Stimulated activated naive B cell treated with anti-CD40 and anti-IgM and Interleukin-4, amounts not matched to agents 10 μg/mL and 1 μg/mL and 100 μg/mL, for 72 hours (primary cell): ENCODE results near the gene SVOPL.
A peak's percentile ranks its signal among the peaks of the same experiment; 100 is the strongest.

Source experiments
- ATAC-seq, 2 donors: fragments of 150-1000 bp; cut with Tn5 transposase; replicated peaks; 2 replicates each; pipeline ENCODE4 v1.10.0; 2021; ENCODE audit warnings: moderate library complexity in 1 of 2
- DNase-seq: peaks from one replicate; pipeline ENCODE4 v3.0.0; 2021
- H3K27ac Mint-ChIP-seq: one replicate; pipeline ENCODE4 v1.8.0; 2022; ENCODE audit warnings: mild to moderate bottlenecking, mixed read lengths
- H3K27me3 Mint-ChIP-seq, 2 donors: one replicate each; pipeline ENCODE4 v1.8.0; 2022; ENCODE audit warnings: mixed read lengths in 2 of 2
- H3K36me3 Mint-ChIP-seq, 2 donors: one replicate each; pipeline ENCODE4 v1.8.0; 2022; ENCODE audit warnings: mixed read lengths in 2 of 2, mild to moderate bottlenecking in 1 of 2
- H3K4me1 Mint-ChIP-seq, 2 donors: one replicate each; pipeline ENCODE4 v1.8.0; 2022; ENCODE audit warnings: mixed read lengths in 2 of 2, mild to moderate bottlenecking in 1 of 2
- H3K4me3 Mint-ChIP-seq, 2 donors: one replicate each; pipeline ENCODE4 v1.8.0; 2022; ENCODE audit warnings: mild to moderate bottlenecking in 2 of 2, mixed read lengths in 2 of 2, moderate library complexity in 1 of 2
- H3K9me3 Mint-ChIP-seq, 2 donors: one replicate each; pipeline ENCODE4 v1.8.0; 2022; ENCODE audit warnings: mixed read lengths in 2 of 2, mild to moderate bottlenecking in 1 of 2

Gene SVOPL

GRCh38 chr7:138661069-138661635 lies 40.0 kb downstream of the SVOPL start:
- H3K27me3 Mint-ChIP-seq: peaks cover 17 to 32% of the 10 kb centered on the region in 2 donors
- no peaks in the 10 kb centered on the region for H3K36me3 Mint-ChIP-seq
- ATAC-seq: no peak

GRCh38 chr7:138658889-138659288 lies 42.3 kb downstream of the SVOPL start:
- Mint-ChIP-seq H3K27me3 (peaks cover 5 to 13% of the 10 kb centered on the region in 2 donors), H3K4me1 (peaks cover 1 to 3% of the 10 kb centered on the region in 2 donors), H3K9me3 (peaks cover 0 to 2% of the 10 kb centered on the region in 2 donors), H3K4me3 (no peak overlapping the region), H3K27ac (no peak overlapping the region), H3K36me3 (no peaks in the 10 kb centered on the region)
- ATAC-seq: no peak
- DNase-seq: no peak

More at GRCh38 chr7:138661069-138661635, 40.0 kb downstream of the SVOPL start:
- Mint-ChIP-seq H3K27ac (no peak overlapping the region), H3K9me3 (no peaks in the 10 kb centered on the region), H3K4me1 (peaks cover 10% of the 10 kb centered on the region in 2 donors), H3K4me3 (no peak overlapping the region)
- DNase-seq: no peak

GRCh38 chr7:138657854-138658386 lies 43.2 kb downstream of the SVOPL start:
- no peak for DNase-seq

GRCh38 chr7:138656952-138657351 lies 44.2 kb downstream of the SVOPL start:
- DNase-seq (no peak), ATAC-seq (no peak)
- Mint-ChIP-seq H3K27ac (no peak overlapping the region), H3K27me3 (no peaks in the 10 kb centered on the region), H3K36me3 (no peaks in the 10 kb centered on the region), H3K4me1 (no peaks in the 10 kb centered on the region), H3K9me3 (peaks cover 0 to 2% of the 10 kb centered on the region in 2 donors), H3K4me3 (no peak overlapping the region)

More at GRCh38 chr7:138657854-138658386, 43.2 kb downstream of the SVOPL start:
- Mint-ChIP-seq H3K9me3 (peaks cover 0 to 2% of the 10 kb centered on the region in 2 donors), H3K4me1 (no peaks in the 10 kb centered on the region), H3K27me3 (peaks cover 0 to 6% of the 10 kb centered on the region in 2 donors), H3K36me3 (no peaks in the 10 kb centered on the region), H3K27ac (no peak overlapping the region), H3K4me3 (no peak overlapping the region)
- no peak for ATAC-seq

- Mint-ChIP-seq H3K36me3 (no peaks in the 10 kb centered on the region), H3K27me3 (no peaks in the 10 kb centered on the region), H3K27ac (no peak overlapping the region), H3K9me3 (peaks cover 0 to 2% of the 10 kb centered on the region in 2 donors), H3K4me1 (no peaks in the 10 kb centered on the region), H3K4me3 (no peak overlapping the region)
- DNase-seq (no peak), ATAC-seq (peak; percentile 39 to 52)
Measured at GRCh38 chr7:138654616-138655015, 46.5 kb downstream of the SVOPL start.

- no peaks in the 10 kb centered on the region for H3K4me1 Mint-ChIP-seq
- H3K36me3 Mint-ChIP-seq: peaks cover 0 to 4% of the 10 kb centered on the region in 2 donors
- no peak overlapping the region for H3K4me3 Mint-ChIP-seq
- no peak for DNase-seq
- ATAC-seq: no peak
- H3K27me3 Mint-ChIP-seq: no peaks in the 10 kb centered on the region
- H3K27ac Mint-ChIP-seq: no peak overlapping the region
- H3K9me3 Mint-ChIP-seq: peaks cover 4 to 8% of the 10 kb centered on the region in 2 donors
Measured at GRCh38 chr7:138649506-138649905, 51.7 kb downstream of the SVOPL start.

GRCh38 chr7:138645284-138645683 lies 55.9 kb downstream of the SVOPL start:
- H3K36me3 Mint-ChIP-seq: peaks cover 0 to 4% of the 10 kb centered on the region in 2 donors
- no peaks in the 10 kb centered on the region for H3K27me3 Mint-ChIP-seq
- no peaks in the 10 kb centered on the region for H3K4me1 Mint-ChIP-seq
- no peak overlapping the region for H3K27ac Mint-ChIP-seq
- H3K9me3 Mint-ChIP-seq: peaks cover 4 to 10% of the 10 kb centered on the region in 2 donors
- DNase-seq (no peak), ATAC-seq (no peak)
- no peak overlapping the region for H3K4me3 Mint-ChIP-seq

GRCh38 chr7:138632826-138633602 lies 68.1 kb downstream of the SVOPL start:
- Mint-ChIP-seq H3K4me3 (no peak overlapping the region), H3K36me3 (no peaks in the 10 kb centered on the region), H3K27ac (no peak overlapping the region), H3K9me3 (no peaks in the 10 kb centered on the region), H3K4me1 (no peaks in the 10 kb centered on the region), H3K27me3 (no peaks in the 10 kb centered on the region)
- ATAC-seq (no peak), DNase-seq (no peak)

GRCh38 chr7:138632384-138632783 lies 68.8 kb downstream of the SVOPL start:
- Mint-ChIP-seq H3K9me3 (no peaks in the 10 kb centered on the region), H3K27me3 (no peaks in the 10 kb centered on the region), H3K4me3 (no peak overlapping the region), H3K36me3 (no peaks in the 10 kb centered on the region), H3K4me1 (no peaks in the 10 kb centered on the region), H3K27ac (no peak overlapping the region)
- no peak for DNase-seq
- no peak for ATAC-seq

- Mint-ChIP-seq H3K4me3 (no peak overlapping the region), H3K36me3 (no peaks in the 10 kb centered on the region), H3K4me1 (peaks cover 2 to 13% of the 10 kb centered on the region in 2 donors), H3K9me3 (no peaks in the 10 kb centered on the region), H3K27ac (no peak overlapping the region), H3K27me3 (no peaks in the 10 kb centered on the region)
- DNase-seq: no peak
- ATAC-seq: no peak
Measured at GRCh38 chr7:138630059-138630610, 71.0 kb downstream of the SVOPL start.

GRCh38 chr7:138627361-138627760 lies 73.8 kb downstream of the SVOPL start:
- no peaks in the 10 kb centered on the region for H3K9me3 Mint-ChIP-seq
- H3K27ac Mint-ChIP-seq: no peak overlapping the region
- peaks cover 2 to 14% of the 10 kb centered on the region in 2 donors for H3K4me1 Mint-ChIP-seq
- DNase-seq (no peak), ATAC-seq (no peak)
- H3K4me3 Mint-ChIP-seq: no peak overlapping the region
- no peaks in the 10 kb centered on the region for H3K36me3 Mint-ChIP-seq
- no peaks in the 10 kb centered on the region for H3K27me3 Mint-ChIP-seq

- Mint-ChIP-seq H3K9me3 (no peaks in the 10 kb centered on the region), H3K27ac (no peak overlapping the region), H3K4me3 (no peak overlapping the region), H3K36me3 (no peaks in the 10 kb centered on the region), H3K27me3 (no peaks in the 10 kb centered on the region), H3K4me1 (peaks cover 2 to 14% of the 10 kb centered on the region in 2 donors)
- DNase-seq (no peak), ATAC-seq (no peak)
Measured at GRCh38 chr7:138626846-138627245, 74.3 kb downstream of the SVOPL start.

GRCh38 chr7:138625849-138626230 lies 75.3 kb downstream of the SVOPL start:
- Mint-ChIP-seq H3K27me3 (no peaks in the 10 kb centered on the region), H3K36me3 (no peaks in the 10 kb centered on the region), H3K4me1 (peaks cover 2 to 14% of the 10 kb centered on the region in 2 donors), H3K9me3 (no peaks in the 10 kb centered on the region), H3K27ac (no peak overlapping the region), H3K4me3 (no peak overlapping the region)
- ATAC-seq: peak; percentile 68 to 69
- DNase-seq: no peak

GRCh38 chr7:138625084-138625848 lies 75.9 kb downstream of the SVOPL start:
- Mint-ChIP-seq H3K27ac (no peak overlapping the region), H3K36me3 (no peaks in the 10 kb centered on the region), H3K4me3 (no peak overlapping the region)

More at GRCh38 chr7:138625084-138625848, 75.9 kb downstream of the SVOPL start:
- Mint-ChIP-seq H3K9me3 (no peaks in the 10 kb centered on the region), H3K4me1 (peaks cover 2 to 14% of the 10 kb centered on the region in 2 donors), H3K27me3 (no peaks in the 10 kb centered on the region)
- DNase-seq: no peak
- peak in 1 of 2 donors; percentile 55 for ATAC-seq
